Endometrium (tissue), 2 donors: ENCODE results near the gene DNAH2.

Experiments used
- FAIRE-seq: peaks from 2 replicates; lab custom pipeline; 2012; peaks lifted over from hg19 to GRCh38; lab: Jason Lieb, UNC
- donor health status: control.
- donor health status: control.

Gene DNAH2

GRCh38 chr17:7727886-7728285, 10.3 kb downstream of the DNAH2 start:
- no peak for FAIRE-seq

GRCh38 chr17:7729816-7730215, 12.3 kb downstream of the DNAH2 start:
- FAIRE-seq: no peak

GRCh38 chr17:7732981-7733539, 15.5 kb downstream of the DNAH2 start:
- FAIRE-seq: no peak

GRCh38 chr17:7737601-7738000, 20.1 kb downstream of the DNAH2 start:
- FAIRE-seq: no peak

GRCh38 chr17:7739746-7740145, 22.2 kb downstream of the DNAH2 start:
- FAIRE-seq: no peak

- no peak for FAIRE-seq
These were observed 23.0 kb downstream of the DNAH2 start for GRCh38 chr17:7740481-7741001.

GRCh38 chr17:7742729-7743128, 25.2 kb downstream of the DNAH2 start:
- FAIRE-seq: no peak

- no peak for FAIRE-seq
These were observed 26.9 kb downstream of the DNAH2 start for GRCh38 chr17:7744416-7744815.

GRCh38 chr17:7745748-7746470, 28.4 kb downstream of the DNAH2 start:
- no peak for FAIRE-seq

GRCh38 chr17:7747635-7748071, 30.1 kb downstream of the DNAH2 start:
- no peak for FAIRE-seq

- FAIRE-seq: no peak
These were observed 30.7 kb downstream of the DNAH2 start for GRCh38 chr17:7748076-7748775.

GRCh38 chr17:7750321-7750821, 32.8 kb downstream of the DNAH2 start:
- no peak for FAIRE-seq

- no peak for FAIRE-seq
These were observed 37.1 kb downstream of the DNAH2 start for GRCh38 chr17:7754656-7755055.

GRCh38 chr17:7755095-7755890, 37.7 kb downstream of the DNAH2 start:
- FAIRE-seq: no peak

GRCh38 chr17:7756968-7757367, 39.4 kb downstream of the DNAH2 start:
- FAIRE-seq: no peak

- no peak for FAIRE-seq
These were observed 46.4 kb downstream of the DNAH2 start for GRCh38 chr17:7763919-7764318.

- FAIRE-seq: no peak
These were observed 49.5 kb downstream of the DNAH2 start for GRCh38 chr17:7767004-7767403.

- no peak for FAIRE-seq
These were observed 50.0 kb downstream of the DNAH2 start for GRCh38 chr17:7767405-7768021.

- FAIRE-seq: no peak
These were observed 52.3 kb downstream of the DNAH2 start for GRCh38 chr17:7769854-7770253.

GRCh38 chr17:7774055-7774521, 56.5 kb downstream of the DNAH2 start:
- FAIRE-seq: no peak

- FAIRE-seq: no peak
These were observed 57.5 kb downstream of the DNAH2 start for GRCh38 chr17:7775051-7775450.

- no peak for FAIRE-seq
These were observed 59.5 kb downstream of the DNAH2 start for GRCh38 chr17:7777017-7777416.
